GM12878 (cell line): Measurements from ENCODE around the gene C10orf90.

Experiments used
- CBX5 ChIP-seq: sonication (generic); IDR thresholded peaks from 2 replicates; pipeline ENCODE4 v1.6.1; 2016; ENCODE audit warnings: low read depth, moderate library complexity, mild to moderate bottlenecking, inconsistent platforms
- CREM ChIP-seq: IDR thresholded peaks from 2 replicates; pipeline ENCODE4 v1.6.1; 2014; ENCODE audit warnings: antibody characterized with exemption, low read depth
- CTCF ChIP-seq, 3 experiments: IDR thresholded peaks in 2 of 3; conservative IDR thresholded peaks in 1 of 3; 2 replicates each; pipeline ENCODE4 v1.5.1; 2011; ENCODE audit warnings: low read depth in 3 of 3, low read length in 3 of 3, mild to moderate bottlenecking in 3 of 3, control low read depth in 2 of 3, moderate library complexity in 2 of 3, inconsistent platforms in 1 of 3, mixed read lengths in 1 of 3; ENCODE audit not compliant: control insufficient read depth in 2 of 3, insufficient read depth in 1 of 3; ENCODE audit errors: extremely low read depth in 1 of 3
- EP300 ChIP-seq, 2 experiments: fragments of 150-350 bp in 1 of 2; IDR thresholded peaks; 2 replicates each; pipeline ENCODE4 v1.6.1; 2011 to 2012; ENCODE audit warnings: low read depth in 2 of 2, low read length in 2 of 2, borderline replicate concordance in 1 of 2, improper control_type of control experiment in 1 of 2, inconsistent platforms in 1 of 2; ENCODE audit not compliant: control insufficient read depth in 1 of 2
- GABPA ChIP-seq: IDR thresholded peaks from 2 replicates; pipeline ENCODE4 v1.6.1; 2014; ENCODE audit warnings: antibody characterized with exemption, low read depth, mild to moderate bottlenecking, inconsistent platforms
- NFXL1 ChIP-seq: fragments of 450-650 bp; IDR thresholded peaks from 2 replicates; pipeline ENCODE4 v1.6.1; 2017; ENCODE audit warnings: antibody characterized with exemption, mild to moderate bottlenecking, borderline replicate concordance
- POLR2A ChIP-seq: IDR thresholded peaks from 2 replicates; pipeline ENCODE4 v1.6.1; 2011; ENCODE audit warnings: low read depth, mild to moderate bottlenecking, low read length
- REST ChIP-seq: IDR thresholded peaks from 2 replicates; pipeline ENCODE4 v1.6.1; 2012; ENCODE audit warnings: mild to moderate bottlenecking, low read depth, low read length
- RFX5 ChIP-seq: IDR thresholded peaks from 2 replicates; pipeline ENCODE4 v1.6.1; 2011; ENCODE audit warnings: low read depth, low read length, improper control_type of control experiment
- SP1 ChIP-seq: IDR thresholded peaks from one replicate; pipeline ENCODE4 v1.6.1; 2011; ENCODE audit warnings: low read depth, low read length
- USF2 ChIP-seq: IDR thresholded peaks from 2 replicates; pipeline ENCODE4 v1.6.1; 2011; ENCODE audit warnings: low read depth, low read length, improper control_type of control experiment, borderline replicate concordance
- ZNF207 ChIP-seq: fragments of 450-650 bp; IDR thresholded peaks from 2 replicates; pipeline ENCODE4 v1.6.1; 2014; ENCODE audit warnings: antibody characterized with exemption, mild to moderate bottlenecking, borderline replicate concordance
- ZNF274 ChIP-seq: IDR thresholded peaks from one replicate; pipeline ENCODE4 v1.8.0; 2011; ENCODE audit not compliant: insufficient read length, insufficient read depth

GRCh38 chr10:126425489-126426065, 244.9 kb downstream of the C10orf90 start:
- TF ChIP-seq CBX5 (no peak), CREM (no peak), CTCF (IDR thresholded peaks at IDR 0.05 in 2 of 3, conservative IDR thresholded peaks at IDR 0.05 in 1 of 3; ENCODE audit: control insufficient read depth in 2 of 3, extremely low read depth in 1 of 3, insufficient read depth in 1 of 3, low read depth in 3 of 3, low read length in 3 of 3) (no peak), ZNF207 (no peak), RFX5 (no peak), GABPA (no peak), POLR2A (no peak), NFXL1 (no peak), USF2 (no peak), REST (no peak), EP300 (IDR thresholded peaks at IDR 0.05; ENCODE audit: borderline replicate concordance in 1 of 2, control insufficient read depth in 1 of 2, low read depth in 2 of 2, low read length in 2 of 2) (no peak), ZNF274 (no peak), SP1 (no peak)
